GM19455 (cell line): ENCODE measurements around the gene TEPSIN.

Experiments used
- ATAC-seq: cut with Tn5 transposase; IDR thresholded peaks from one replicate; pipeline ENCODE4 v1.9.1; 2021; ENCODE audit not compliant: unreplicated experiment

The TEPSIN gene

GRCh38 chr17:81270279-81270678 lies 31.4 kb upstream of the TEPSIN start:
- ATAC-seq: no peak

- no peak for ATAC-seq
Measured at GRCh38 chr17:81267390-81268067, 28.7 kb upstream of the TEPSIN start.

GRCh38 chr17:81265576-81265975 lies 26.7 kb upstream of the TEPSIN start:
- no peak for ATAC-seq

GRCh38 chr17:81264640-81265039 lies 25.8 kb upstream of the TEPSIN start:
- no peak for ATAC-seq

GRCh38 chr17:81263371-81264181 lies 24.7 kb upstream of the TEPSIN start:
- ATAC-seq: no peak

GRCh38 chr17:81261582-81262336 lies 22.9 kb upstream of the TEPSIN start:
- no peak for ATAC-seq

- ATAC-seq: no peak
Measured at GRCh38 chr17:81261096-81261495, 22.2 kb upstream of the TEPSIN start.

- no peak for ATAC-seq
Measured at GRCh38 chr17:81260641-81261040, 21.8 kb upstream of the TEPSIN start.

- ATAC-seq: no peak
Measured at GRCh38 chr17:81260171-81260570, 21.3 kb upstream of the TEPSIN start.

GRCh38 chr17:81259058-81259605 lies 20.3 kb upstream of the TEPSIN start:
- no peak for ATAC-seq

- no peak for ATAC-seq
Measured at GRCh38 chr17:81258292-81258691, 19.4 kb upstream of the TEPSIN start.

GRCh38 chr17:81257533-81257932 lies 18.7 kb upstream of the TEPSIN start:
- ATAC-seq: no peak

GRCh38 chr17:81256616-81257015 lies 17.8 kb upstream of the TEPSIN start:
- no peak for ATAC-seq

- ATAC-seq: no peak
Measured at GRCh38 chr17:81254955-81255717, 16.3 kb upstream of the TEPSIN start.

GRCh38 chr17:81253358-81254131 lies 14.7 kb upstream of the TEPSIN start:
- ATAC-seq: no peak

GRCh38 chr17:81252987-81253329 lies 14.1 kb upstream of the TEPSIN start:
- no peak for ATAC-seq

- ATAC-seq: no peak
Measured at GRCh38 chr17:81252326-81252986, 13.6 kb upstream of the TEPSIN start.

GRCh38 chr17:81251709-81252301 lies 12.9 kb upstream of the TEPSIN start:
- no peak for ATAC-seq

GRCh38 chr17:81251094-81251708 lies 12.3 kb upstream of the TEPSIN start:
- no peak for ATAC-seq
